Kidney (tissue), 14 donors: ENCODE data around the gene CALD1. TPM values are rescaled to one million over a fixed set of nuclear protein-coding genes. Genes with fewer than 3 reads are reported as not detected.

Experiments
- DNase-seq, 5 donors: peaks; one replicate each; pipeline ENCODE4 v3.0.0-alpha.2; 2013 to 2020
- FAIRE-seq: peaks from 2 replicates; lab custom pipeline; 2012; peaks lifted over from hg19 to GRCh38; lab: Jason Lieb, UNC
- H3K27ac ChIP-seq, 2 donors: one replicate each; pipeline ENCODE4 v1.7.0; 2013; ENCODE audit warnings: low read depth in 2 of 2, low read length in 2 of 2, inconsistent platforms in 1 of 2
- H3K27me3 ChIP-seq: one replicate; pipeline ENCODE4 v1.7.1; 2013; ENCODE audit warnings: low read length, inconsistent platforms; ENCODE audit not compliant: control insufficient read depth, insufficient read depth
- H3K36me3 ChIP-seq, 3 donors: one replicate each; pipeline versions ENCODE4 v1.7.0 to v1.7.1; 2013; ENCODE audit warnings: low read length in 3 of 3, control low read depth in 1 of 3, inconsistent platforms in 1 of 3; ENCODE audit not compliant: insufficient read depth in 3 of 3, control insufficient read depth in 2 of 3
- H3K4me1 ChIP-seq, 3 donors: one replicate each; pipeline versions ENCODE4 v1.7.0 to v1.7.1; 2013; ENCODE audit warnings: low read length in 3 of 3, inconsistent platforms in 1 of 3, low read depth in 1 of 3; ENCODE audit not compliant: control insufficient read depth in 2 of 3, insufficient read depth in 2 of 3
- H3K4me3 ChIP-seq, 3 donors: one replicate each; pipeline versions ENCODE4 v1.7.0 to v1.8.1; 2013; ENCODE audit warnings: low read length in 3 of 3, control low read depth in 1 of 3, inconsistent platforms in 1 of 3
- H3K9ac ChIP-seq, 3 donors: one replicate each; pipeline versions ENCODE4 v1.7.0 to v1.7.1; 2013; ENCODE audit warnings: low read length in 3 of 3, control low read depth in 1 of 3, inconsistent platforms in 1 of 3
- H3K9me3 ChIP-seq, 3 donors: one replicate each; pipeline versions ENCODE4 v1.7.0 to v1.7.1; 2013; ENCODE audit warnings: low read length in 3 of 3, control low read depth in 1 of 3, inconsistent platforms in 1 of 3; ENCODE audit not compliant: control insufficient read depth in 2 of 3, insufficient read depth in 1 of 3
- CTCF ChIP-seq: IDR thresholded peaks from 3 replicates; pipeline ENCODE4 v1.5.1; 2012; ENCODE audit warnings: mild to moderate bottlenecking, moderate library complexity, borderline replicate concordance; ENCODE audit not compliant: insufficient read depth; ENCODE audit errors: extremely low read depth
- intact Hi-C: fragments of 100-400 bp; cut with DNase I; formaldehyde crosslinking; loops from one replicate; pipeline ENCODE4 v1.11.1; 2022
- polyA plus RNA-seq: library from polyadenylated mRNA; stranded (reverse); fragments of 350-450 nt; fragmentation: Illumina TruSeq; extraction: RNeasy Lipid Tissue Mini Kit (QIAGEN cat#74804); gene quantifications from one replicate; pipeline ENCODE4 v1.2.3, GENCODE V29; 2014; ENCODE audit warnings: low read depth, low replicate concordance; ENCODE audit not compliant: insufficient read depth
- total RNA-seq: library from RNA; stranded (reverse); fragmentation: NEBNext Ultra II Directional; extraction: Animal tissue kit (Norgen Biotek cat#: 25700); gene quantifications from one replicate; pipeline ENCODE4 v1.2.1, GENCODE V29; 2021
- donor health status: control.
- donor health status: control.
- donor health status: control.
- donor health status: control.
- donor health status: control.
- donor health status: DM: yes; HTN: yes; CAD: no.
- donor health status: Normal renal cell carcinoma (clear cell type).

The CALD1 gene
- total and polyA plus RNA-seq, 2 donors from 2014 or later = 72.7 to 218 TPM

- FAIRE-seq (no peak), DNase-seq (peak in 3 of 5 donors; percentile 17 to 83 (median 82))
- peaks cover 0 to 3% (median 2%) of the 10 kb centered on the region in 3 donors for H3K36me3 ChIP-seq
- intact Hi-C loops = no loop called here
- H3K4me3 ChIP-seq = peak overlapping the region; percentile 68 to 85 (median 75)
- no peak for TF ChIP-seq CTCF
- peak overlapping the region; percentile 43 to 79 for H3K27ac ChIP-seq
- peak overlapping the region in 2 of 3 donors; percentile 59 to 78 for H3K9ac ChIP-seq
- peaks cover 0 to 13% (median 0%) of the 10 kb centered on the region in 3 donors for H3K9me3 ChIP-seq
- no peaks in the 10 kb centered on the region for H3K27me3 ChIP-seq
- H3K4me1 ChIP-seq = peaks cover 3 to 5% (median 4%) of the 10 kb centered on the region in 3 donors
Observed at GRCh38 chr7:134891696-134892678, 112.6 kb downstream of the CALD1 start.

GRCh38 chr7:134892963-134893362 lies 113.5 kb downstream of the CALD1 start:
- no peak for FAIRE-seq
- H3K4me1 ChIP-seq = peaks cover 2 to 4% (median 3%) of the 10 kb centered on the region in 3 donors
- no peaks in the 10 kb centered on the region for H3K36me3 ChIP-seq
- intact Hi-C loops = no loop called here
- DNase-seq = no peak
- no peaks in the 10 kb centered on the region for H3K27me3 ChIP-seq
- peaks cover 0 to 13% (median 0%) of the 10 kb centered on the region in 3 donors for H3K9me3 ChIP-seq
- H3K27ac ChIP-seq = no peak overlapping the region
- H3K4me3 ChIP-seq = peak overlapping the region in 2 of 3 donors; percentile 34 to 68
- no peak for TF ChIP-seq CTCF
- H3K9ac ChIP-seq = no peak overlapping the region

GRCh38 chr7:134893920-134894319 lies 114.5 kb downstream of the CALD1 start:
- no peak overlapping the region for H3K27ac ChIP-seq
- no peak overlapping the region for H3K9ac ChIP-seq
- no peak for TF ChIP-seq CTCF
- DNase-seq = no peak
- peak overlapping the region in 1 of 3 donors; percentile 68 for H3K4me3 ChIP-seq
- H3K4me1 ChIP-seq = peaks cover 2 to 4% (median 3%) of the 10 kb centered on the region in 3 donors
- H3K36me3 ChIP-seq = no peaks in the 10 kb centered on the region
- no peak for FAIRE-seq
- H3K27me3 ChIP-seq = no peaks in the 10 kb centered on the region
- H3K9me3 ChIP-seq = peaks cover 0 to 13% (median 0%) of the 10 kb centered on the region in 3 donors
- intact Hi-C loops = no loop called here
